HepG2 (cell line): Measurements from ENCODE around the gene ZNF607. TPM values are rescaled to one million over a fixed set of nuclear protein-coding genes. Genes with fewer than 3 reads are reported as not detected.

Experiments
- ELK4 ChIP-seq: sonication (generic); formaldehyde crosslinking; IDR thresholded peaks from 2 replicates; pipeline ENCODE4 v1.9.0; 2021; ENCODE audit warnings: missing genetic modification reagents, borderline replicate concordance
- MYPOP ChIP-seq: sonication (generic); formaldehyde crosslinking; IDR thresholded peaks from 2 replicates; pipeline ENCODE4 v1.8.1; 2023; ENCODE audit warnings: mild to moderate bottlenecking, moderate library complexity, missing genetic modification reagents
- NFE2L1 ChIP-seq: sonication (generic); formaldehyde crosslinking; IDR thresholded peaks from 2 replicates; pipeline ENCODE4 v1.4.0; 2020; ENCODE audit warnings: missing genetic modification reagents, mild to moderate bottlenecking, borderline replicate concordance
- SMARCC2 ChIP-seq: fragments of 450-650 bp; IDR thresholded peaks from 2 replicates; pipeline ENCODE4 v1.6.1; 2017; ENCODE audit warnings: antibody characterized with exemption, mild to moderate bottlenecking
- SOX5 ChIP-seq: IDR thresholded peaks from 2 replicates; pipeline ENCODE4 v1.6.1; 2016; ENCODE audit warnings: borderline replicate concordance
- ZBTB43 ChIP-seq: sonication (generic); formaldehyde crosslinking; conservative IDR thresholded peaks from 2 replicates; pipeline ENCODE4 v1.4.0; 2020; ENCODE audit warnings: missing genetic modification reagents
- ZMYM3 ChIP-seq: sonication (generic); formaldehyde crosslinking; IDR thresholded peaks from 2 replicates; pipeline ENCODE4 v1.5.1; 2020; ENCODE audit warnings: mild to moderate bottlenecking, missing genetic modification reagents
- ZNF24 ChIP-seq: fragments of 450-650 bp; IDR thresholded peaks from 2 replicates; pipeline ENCODE4 v1.6.1; 2017; ENCODE audit warnings: antibody characterized with exemption, mild to moderate bottlenecking
- ZNF598 ChIP-seq: sonication (generic); formaldehyde crosslinking; IDR thresholded peaks from 2 replicates; pipeline ENCODE4 v1.5.1; 2020; ENCODE audit warnings: mild to moderate bottlenecking, missing genetic modification reagents, borderline replicate concordance
- ZNF646 ChIP-seq: sonication (generic); formaldehyde crosslinking; IDR thresholded peaks from 2 replicates; pipeline ENCODE4 v1.9.0; 2021; ENCODE audit warnings: mild to moderate bottlenecking, missing genetic modification reagents
- ZNF710 ChIP-seq: sonication (generic); formaldehyde crosslinking; IDR thresholded peaks from 2 replicates; pipeline ENCODE4 v1.5.0; 2020; ENCODE audit warnings: mild to moderate bottlenecking, missing genetic modification reagents, borderline replicate concordance
- ZNF777 ChIP-seq: sonication (generic); formaldehyde crosslinking; IDR thresholded peaks from 2 replicates; pipeline ENCODE4 v1.4.0; 2020; ENCODE audit warnings: missing genetic modification reagents
- ZNF800 ChIP-seq: sonication (generic); formaldehyde crosslinking; IDR thresholded peaks from 2 replicates; pipeline ENCODE4 v1.4.0; 2020; ENCODE audit warnings: missing genetic modification reagents
- ZSCAN29 ChIP-seq: sonication (generic); formaldehyde crosslinking; conservative IDR thresholded peaks from 2 replicates; pipeline ENCODE4 v1.4.0; 2020; ENCODE audit warnings: mild to moderate bottlenecking, missing genetic modification reagents
- polyA plus RNA-seq, 8 experiments: library from polyadenylated mRNA; depleted of rRNA in 3 of 8; stranded (reverse) in 7 of 8; unstranded in 1 of 8; fragments of >200 nt; fragmentation: Illumina TruSeq in 4 of 8; extraction: Trizol in 4 of 8; gene quantifications; 2 replicates each; pipeline versions ENCODE4 v1.2.1 to v1.2.3, GENCODE V29; 2011 to 2016; ENCODE audit warnings: low read depth in 4 of 8, missing spikeins in 1 of 8, mixed read lengths in 1 of 8; ENCODE audit not compliant: insufficient read depth in 1 of 8
- total RNA-seq, 5 experiments: library from RNA; depleted of rRNA; stranded (reverse); fragments of >200 nt; fragmentation: Illumina TruSeq; extraction: Trizol; gene quantifications; 2 replicates each; pipeline ENCODE4 v1.2.3, GENCODE V29; 2016; ENCODE audit warnings: low read depth in 1 of 5

ZNF607 gene
- total and polyA plus RNA-seq, 2 of the 13 experiments (the other 11 are each of a cell fraction or from before 2014, with no cell fraction given) = 3.8 to 8.3 TPM

- TF ChIP-seq ZNF646 (no peak), SOX5 (CRISPR knock-in tag) (peak; percentile 36; the same call in 1 of the 2 replicates), ZSCAN29 (CRISPR knock-in tag) (0 out of 2 replicates have a peak, but pooled peaks have one; percentile 40), ZNF710 (peak; percentile 52; the same call in 1 of the 2 replicates), ZNF598 (CRISPR knock-in tag) (0 out of 2 replicates have a peak, but pooled peaks have one; percentile 23), ZNF777 (CRISPR knock-in tag) (no peak), SMARCC2 (no peak), ELK4 (CRISPR knock-in tag) (no peak), ZBTB43 (CRISPR knock-in tag) (0 out of 2 replicates have a peak, but pooled peaks have one; percentile 29), ZNF800 (peak; percentile 84; the same call in 1 of the 2 replicates), ZNF24 (no peak), MYPOP (CRISPR knock-in tag) (peak; percentile 86), NFE2L1 (CRISPR knock-in tag) (no peak), ZMYM3 (peak; percentile 59; the same call in 1 of the 2 replicates)
Measured at GRCh38 chr19:37655689-37656371, 63.7 kb downstream of the ZNF607 start (continued).
